ENCODE data around the gene TSPAN18. TPM values are rescaled to one million over a fixed set of nuclear protein-coding genes. Genes with fewer than 3 reads are reported as not detected.

The TSPAN18 gene
- total and polyA plus RNA-seq, 2 of the 8 experiments (the other 6 are each of a cell fraction or from before 2014, with no cell fraction given) = 5.2 to 10.2 TPM

GRCh38 chr11:44846852-44847251 lies 120.1 kb downstream of the TSPAN18 start (continued):
- TF ChIP-seq CTCF (IDR thresholded peaks at IDR 0.05; ENCODE audit: control extremely low read depth in 1 of 3, insufficient read depth in 1 of 3, low read depth in 1 of 3, low read length in 3 of 3) (no peak), RXRA (IDR thresholded peaks at IDR 0.05; ENCODE audit: insufficient read depth, low read depth, low read length) (no peak), NRF1 (IDR thresholded peaks at IDR 0.05; ENCODE audit: low read depth, low read length) (no peak), CEBPB (IDR thresholded peaks at IDR 0.05; ENCODE audit: low read depth, low read length) (no peak), SIN3A (conservative IDR thresholded peaks at IDR 0.05 in 1 of 2, IDR thresholded peaks at IDR 0.05 in 1 of 2; ENCODE audit: low read depth in 1 of 2, low read length in 2 of 2) (no peak), SP4 (IDR thresholded peaks at IDR 0.05; ENCODE audit: low read length) (no peak)
